Panc1 (cell line): ENCODE measurements around the gene SLC27A4. TPM values are rescaled to one million over a fixed set of nuclear protein-coding genes. Genes with fewer than 3 reads are reported as not detected.

Experiments used
- ATAC-seq: fragments of 200-7000 bp; cut with Tn5 transposase; 2 replicates; pipeline ENCODE4 v1.9.1; 2020; ENCODE audit warnings: mild to moderate bottlenecking, moderate library complexity
- BruUV-seq: library from RNA; stranded (reverse); fragments of 400-500 nt; replicated peaks from 2 replicates; lab custom pipeline; 2021; lab: Mats Ljungman, UMichigan
- CTCF ChIA-PET: fragments of 300-600 bp; sonication (Branson Sonifier 250); formaldehyde crosslinking; loops from one replicate; lab custom pipeline; 2022; ENCODE audit warnings: antibody characterized with exemption; lab: Charles Lee
- POLR2A ChIA-PET: fragments of 300-600 bp; sonication (Branson Sonifier 250); formaldehyde crosslinking; loops from one replicate; lab custom pipeline; 2022; ENCODE audit warnings: antibody characterized with exemption; lab: Charles Lee
- DNase-seq: peaks from one replicate; pipeline ENCODE4 v3.0.0-alpha.2; 2010; ENCODE audit warnings: low read depth, low spot score
- H3K27ac ChIP-seq: 2 replicates; pipeline ENCODE4 v1.5.1; 2011; ENCODE audit warnings: mild to moderate bottlenecking, low read length, inconsistent platforms
- H3K27me3 ChIP-seq: fragments of 200-500 bp; sonication (Bioruptor generic); 2 replicates; pipeline ENCODE4 v1.6.0; 2014; ENCODE audit warnings: low read length, inconsistent platforms; ENCODE audit not compliant: control insufficient read depth, insufficient read depth
- H3K36me3 ChIP-seq: fragments of 200-500 bp; sonication (Bioruptor generic); 2 replicates; pipeline ENCODE4 v1.5.1; 2014; ENCODE audit warnings: inconsistent platforms, mild to moderate bottlenecking, low read length, moderate library complexity; ENCODE audit not compliant: control insufficient read depth, insufficient read depth
- H3K4me1 ChIP-seq: 2 replicates; pipeline ENCODE4 v1.5.1; 2011; ENCODE audit warnings: inconsistent platforms, mild to moderate bottlenecking, low read length, moderate library complexity; ENCODE audit not compliant: control insufficient read depth, insufficient read depth
- H3K4me3 ChIP-seq, 2 experiments: 2 replicates each; pipeline ENCODE4 v1.5.1; 2011 to 2012; ENCODE audit warnings: low read depth in 2 of 2, low read length in 2 of 2, mild to moderate bottlenecking in 2 of 2, inconsistent platforms in 1 of 2, moderate library complexity in 1 of 2
- H3K9me3 ChIP-seq: fragments of 200-500 bp; sonication (Bioruptor generic); 2 replicates; pipeline ENCODE4 v1.5.1; 2014; ENCODE audit warnings: low read depth, mild to moderate bottlenecking, inconsistent platforms, low read length, moderate library complexity; ENCODE audit not compliant: control insufficient read depth, insufficient read depth
- POLR2AphosphoS5 ChIP-seq: IDR thresholded peaks from 2 replicates; pipeline ENCODE4 v1.6.1; 2012; ENCODE audit warnings: mild to moderate bottlenecking, low read depth, low read length, moderate library complexity
- SIN3A ChIP-seq: IDR thresholded peaks from 2 replicates; pipeline ENCODE4 v1.6.1; 2012; ENCODE audit warnings: low read depth, mild to moderate bottlenecking, low read length, moderate library complexity, borderline replicate concordance; ENCODE audit not compliant: insufficient read depth
- TCF7L2 ChIP-seq: IDR thresholded peaks from 2 replicates; pipeline ENCODE4 v1.6.1; 2011; ENCODE audit warnings: mild to moderate bottlenecking, low read depth, low read length, inconsistent platforms
- in situ Hi-C: cut with HindIII; loops from 2 replicates; pipeline ENCODE4 v1.10.0; 2016; ENCODE audit warnings: low sequenced_read_pairs, low pct_unique_long_range_greater_than_20kb
- intact Hi-C: fragments of 100-400 bp; cut with micrococcal nuclease; formaldehyde crosslinking; loops from one replicate; pipeline ENCODE4 v1.10.0; 2022; ENCODE audit not compliant: unreplicated experiment
- total RNA-seq: library from RNA; stranded (reverse); gene quantifications from one replicate; pipeline ENCODE4 v1.2.1, GENCODE V29; 2021; ENCODE audit not compliant: unreplicated experiment
- TF ChIP-seq, protein P1 (sequence below), 2 experiments: IDR thresholded peaks; 2 replicates each; pipeline ENCODE4 v1.6.1; 2011 to 2012; ENCODE audit warnings: low read depth in 2 of 2, control low read depth in 1 of 2, low read length in 1 of 2, mild to moderate bottlenecking in 1 of 2, moderate library complexity in 1 of 2; ENCODE audit not compliant: insufficient read depth in 1 of 2
- TF ChIP-seq, protein P2 (sequence below): fragments of 450-650 bp; IDR thresholded peaks from 2 replicates; pipeline ENCODE4 v1.5.1; 2017; ENCODE audit warnings: mild to moderate bottlenecking

The SLC27A4 gene
- total RNA-seq, 1 experiment from 2014 or later: 20.3 TPM

DNA sequence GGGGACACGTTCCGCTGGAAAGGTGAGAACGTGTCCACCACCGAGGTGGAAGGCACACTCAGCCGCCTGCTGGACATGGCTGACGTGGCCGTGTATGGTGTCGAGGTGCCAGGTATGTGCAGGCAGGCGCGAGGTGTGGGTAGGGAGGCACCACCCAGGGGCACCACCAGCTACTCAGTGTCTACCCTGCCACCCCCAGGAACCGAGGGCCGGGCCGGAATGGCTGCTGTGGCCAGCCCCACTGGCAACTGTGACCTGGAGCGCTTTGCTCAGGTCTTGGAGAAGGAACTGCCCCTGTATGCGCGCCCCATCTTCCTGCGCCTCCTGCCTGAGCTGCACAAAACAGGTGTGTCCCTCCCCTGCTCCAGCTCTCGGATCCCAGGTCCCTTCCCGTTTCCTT, 15.1 kb downstream of the SLC27A4 start:
- DNase-seq: no peak
- no peak for TF ChIP-seq SIN3A
- TF ChIP-seq POLR2AphosphoS5: no peak
- TF ChIP-seq, protein P1, sequence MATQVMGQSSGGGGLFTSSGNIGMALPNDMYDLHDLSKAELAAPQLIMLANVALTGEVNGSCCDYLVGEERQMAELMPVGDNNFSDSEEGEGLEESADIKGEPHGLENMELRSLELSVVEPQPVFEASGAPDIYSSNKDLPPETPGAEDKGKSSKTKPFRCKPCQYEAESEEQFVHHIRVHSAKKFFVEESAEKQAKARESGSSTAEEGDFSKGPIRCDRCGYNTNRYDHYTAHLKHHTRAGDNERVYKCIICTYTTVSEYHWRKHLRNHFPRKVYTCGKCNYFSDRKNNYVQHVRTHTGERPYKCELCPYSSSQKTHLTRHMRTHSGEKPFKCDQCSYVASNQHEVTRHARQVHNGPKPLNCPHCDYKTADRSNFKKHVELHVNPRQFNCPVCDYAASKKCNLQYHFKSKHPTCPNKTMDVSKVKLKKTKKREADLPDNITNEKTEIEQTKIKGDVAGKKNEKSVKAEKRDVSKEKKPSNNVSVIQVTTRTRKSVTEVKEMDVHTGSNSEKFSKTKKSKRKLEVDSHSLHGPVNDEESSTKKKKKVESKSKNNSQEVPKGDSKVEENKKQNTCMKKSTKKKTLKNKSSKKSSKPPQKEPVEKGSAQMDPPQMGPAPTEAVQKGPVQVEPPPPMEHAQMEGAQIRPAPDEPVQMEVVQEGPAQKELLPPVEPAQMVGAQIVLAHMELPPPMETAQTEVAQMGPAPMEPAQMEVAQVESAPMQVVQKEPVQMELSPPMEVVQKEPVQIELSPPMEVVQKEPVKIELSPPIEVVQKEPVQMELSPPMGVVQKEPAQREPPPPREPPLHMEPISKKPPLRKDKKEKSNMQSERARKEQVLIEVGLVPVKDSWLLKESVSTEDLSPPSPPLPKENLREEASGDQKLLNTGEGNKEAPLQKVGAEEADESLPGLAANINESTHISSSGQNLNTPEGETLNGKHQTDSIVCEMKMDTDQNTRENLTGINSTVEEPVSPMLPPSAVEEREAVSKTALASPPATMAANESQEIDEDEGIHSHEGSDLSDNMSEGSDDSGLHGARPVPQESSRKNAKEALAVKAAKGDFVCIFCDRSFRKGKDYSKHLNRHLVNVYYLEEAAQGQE (IDR thresholded peaks at IDR 0.05; ENCODE audit: insufficient read depth in 1 of 2, low read depth in 2 of 2, low read length in 1 of 2): no peak
- TF ChIP-seq, protein P2, sequence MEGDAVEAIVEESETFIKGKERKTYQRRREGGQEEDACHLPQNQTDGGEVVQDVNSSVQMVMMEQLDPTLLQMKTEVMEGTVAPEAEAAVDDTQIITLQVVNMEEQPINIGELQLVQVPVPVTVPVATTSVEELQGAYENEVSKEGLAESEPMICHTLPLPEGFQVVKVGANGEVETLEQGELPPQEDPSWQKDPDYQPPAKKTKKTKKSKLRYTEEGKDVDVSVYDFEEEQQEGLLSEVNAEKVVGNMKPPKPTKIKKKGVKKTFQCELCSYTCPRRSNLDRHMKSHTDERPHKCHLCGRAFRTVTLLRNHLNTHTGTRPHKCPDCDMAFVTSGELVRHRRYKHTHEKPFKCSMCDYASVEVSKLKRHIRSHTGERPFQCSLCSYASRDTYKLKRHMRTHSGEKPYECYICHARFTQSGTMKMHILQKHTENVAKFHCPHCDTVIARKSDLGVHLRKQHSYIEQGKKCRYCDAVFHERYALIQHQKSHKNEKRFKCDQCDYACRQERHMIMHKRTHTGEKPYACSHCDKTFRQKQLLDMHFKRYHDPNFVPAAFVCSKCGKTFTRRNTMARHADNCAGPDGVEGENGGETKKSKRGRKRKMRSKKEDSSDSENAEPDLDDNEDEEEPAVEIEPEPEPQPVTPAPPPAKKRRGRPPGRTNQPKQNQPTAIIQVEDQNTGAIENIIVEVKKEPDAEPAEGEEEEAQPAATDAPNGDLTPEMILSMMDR: no peak
- TF ChIP-seq TCF7L2: no peak
- ChIA-PET CTCF (no interaction called here), POLR2A (no interaction called here)
- Histone ChIP-seq H3K9me3 (no peaks in the 10 kb centered on the region), H3K36me3 (no peaks in the 10 kb centered on the region), H3K4me1 (no peaks in the 10 kb centered on the region; the same call in 1 of the 2 replicates), H3K4me3 (no peak overlapping the region), H3K27me3 (no peaks in the 10 kb centered on the region), H3K27ac (no peak overlapping the region)
- BruUV-seq: no TSS peak
- no peak for ATAC-seq
- intact Hi-C loops: no loop called here
- in situ Hi-C loops: no loop called here

DNA sequence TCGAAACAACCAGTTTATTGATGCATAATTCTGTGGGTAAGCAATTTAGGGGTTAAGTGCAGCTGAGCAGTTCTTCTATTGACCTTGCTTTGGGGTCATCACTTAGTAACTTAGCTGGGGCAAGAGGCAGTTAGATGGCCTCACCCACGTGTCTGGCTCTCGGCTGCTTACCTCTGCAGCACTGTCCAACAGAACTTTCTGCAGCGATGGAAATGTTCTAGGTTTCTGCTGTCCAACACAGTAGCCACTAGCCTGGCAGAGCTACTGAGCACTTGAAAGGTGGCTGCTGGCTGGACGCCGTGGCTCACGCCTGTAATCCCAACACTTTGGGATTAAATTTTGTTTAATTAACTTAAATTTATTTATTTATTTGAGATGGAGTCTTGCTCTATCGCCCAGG, 17.8 kb downstream of the SLC27A4 start:
- ATAC-seq: no peak
- CTCF ChIA-PET: no interaction called here
- DNase-seq: no peak
- Histone ChIP-seq H3K4me1 (peaks cover 3% of the 10 kb centered on the region; the same call in 1 of the 2 replicates), H3K36me3 (no peaks in the 10 kb centered on the region), H3K27ac (no peak overlapping the region), H3K4me3 (no peak overlapping the region), H3K27me3 (no peaks in the 10 kb centered on the region), H3K9me3 (no peaks in the 10 kb centered on the region)
- POLR2A ChIA-PET: no interaction called here
- BruUV-seq: no TSS peak
- in situ Hi-C loops: no loop called here
- intact Hi-C loops: no loop called here
- TF ChIP-seq, protein P2: no peak
- TF ChIP-seq POLR2AphosphoS5 (no peak), SIN3A (no peak), TCF7L2 (no peak)
- TF ChIP-seq, protein P1 (IDR thresholded peaks at IDR 0.05; ENCODE audit: insufficient read depth in 1 of 2, low read depth in 2 of 2, low read length in 1 of 2): no peak
